ENCODE data around the gene KIAA1217. TPM values are rescaled to one million over a fixed set of nuclear protein-coding genes. Genes with fewer than 3 reads are reported as not detected.

Gene KIAA1217
- total RNA-seq, 1 experiment from 2014 or later = 1.5 TPM

DNA sequence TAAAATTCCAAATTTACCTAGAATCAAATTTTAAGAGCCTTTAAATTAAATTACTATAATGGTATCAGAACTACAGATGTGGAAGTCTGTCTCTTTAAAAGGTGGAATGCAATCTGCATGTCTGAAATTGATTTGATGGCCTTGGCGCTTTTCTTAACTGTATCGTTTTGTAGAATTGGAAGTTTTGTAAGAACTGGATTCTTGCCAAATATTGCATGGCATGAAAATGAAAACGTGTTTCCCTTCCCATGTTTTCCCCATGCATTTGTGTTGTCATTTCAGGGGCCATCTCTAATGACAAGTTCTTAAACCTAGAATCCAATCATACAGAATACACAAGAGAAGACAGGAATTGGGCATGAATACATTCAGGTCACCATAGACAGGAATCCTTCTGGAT is 162.5 kb downstream of the KIAA1217 start:
- DNase-seq (ENCODE audit: low read depth, low spot score) = no peak
- in situ Hi-C loops (cut with HindIII; ENCODE audit: low pct_unique_long_range_greater_than_20kb, low sequenced_read_pairs) = no loop called here

DNA sequence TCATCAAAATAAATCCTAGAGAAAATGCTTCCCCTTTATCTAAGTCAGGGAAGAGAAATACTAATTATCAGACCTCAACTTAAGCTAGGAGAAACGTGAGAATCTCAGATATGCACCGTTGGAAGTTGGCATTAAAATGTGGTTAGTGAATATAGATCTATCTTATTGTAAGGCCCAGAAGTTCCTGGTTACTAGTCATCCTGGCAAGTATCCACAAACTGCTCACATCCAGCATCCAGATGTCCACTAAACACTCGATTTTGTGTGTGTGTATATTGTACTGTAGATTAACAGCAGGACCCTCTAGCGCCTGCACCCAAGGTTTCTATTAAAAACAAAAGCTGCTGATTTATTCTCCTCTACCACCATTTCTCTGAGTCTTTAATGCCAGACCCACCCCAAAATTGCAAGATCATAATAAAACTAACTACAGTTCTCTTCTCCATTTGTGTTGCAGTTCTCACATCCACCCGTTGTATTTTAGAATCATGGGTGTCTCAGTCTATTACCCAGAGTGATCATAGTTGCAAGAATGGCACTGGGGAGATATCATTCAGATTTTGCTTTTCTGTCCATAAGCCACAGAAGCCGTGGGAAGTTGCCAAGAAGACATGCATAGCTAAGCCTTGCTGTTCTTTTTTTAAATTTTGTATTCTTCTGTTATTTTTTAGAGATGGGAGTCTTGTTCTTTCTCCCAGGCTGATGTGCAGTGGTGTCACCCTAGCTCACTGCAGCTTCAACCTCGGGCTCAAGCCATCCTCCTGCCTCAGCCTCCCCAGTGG is 165.4 kb downstream of the KIAA1217 start:
- in situ Hi-C loops (cut with HindIII; ENCODE audit: low pct_unique_long_range_greater_than_20kb, low sequenced_read_pairs) = no loop called here
- DNase-seq (ENCODE audit: low read depth, low spot score) = no peak

DNA sequence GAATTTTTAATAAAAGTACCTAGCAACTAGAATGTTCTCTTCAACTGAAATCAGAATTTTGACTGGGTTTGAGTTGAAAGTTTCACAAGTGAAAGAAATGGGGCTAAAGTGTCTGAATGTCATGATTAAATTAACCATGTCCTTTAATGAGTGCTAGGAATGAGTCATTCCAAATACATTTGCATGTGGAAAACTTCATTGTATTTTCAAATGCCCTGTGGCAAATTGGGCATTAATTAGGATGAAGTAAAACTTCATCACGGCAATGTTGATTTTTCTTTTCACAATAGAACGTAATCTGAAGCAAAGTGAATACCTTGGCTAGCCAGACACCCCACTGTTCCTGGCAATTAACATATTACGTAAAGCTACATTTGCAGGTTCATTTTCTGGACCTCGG is 166.6 kb downstream of the KIAA1217 start:
- DNase-seq (ENCODE audit: low read depth, low spot score) = no peak
- in situ Hi-C loops (cut with HindIII; ENCODE audit: low pct_unique_long_range_greater_than_20kb, low sequenced_read_pairs) = no loop called here

DNA sequence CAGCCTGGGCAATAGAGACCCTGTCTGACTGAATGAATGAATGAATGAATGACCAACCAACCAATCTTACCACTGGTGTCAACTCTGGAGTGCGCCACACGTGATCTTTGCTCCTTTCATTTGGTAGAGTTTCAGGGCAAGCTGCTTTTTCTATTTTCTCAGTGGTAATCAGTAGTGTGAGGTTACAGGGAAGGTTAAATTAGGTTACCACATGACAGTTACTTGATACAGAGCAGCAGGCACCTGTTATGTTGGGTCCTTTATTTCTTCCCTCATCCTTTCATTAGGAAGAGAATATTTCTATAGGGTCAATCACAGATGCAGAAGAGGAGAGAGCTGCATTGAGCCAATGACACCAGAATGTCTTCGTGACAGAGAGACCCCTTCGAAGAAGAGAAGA is 167.8 kb downstream of the KIAA1217 start:
- DNase-seq (ENCODE audit: low read depth, low spot score) = no peak
- in situ Hi-C loops (cut with HindIII; ENCODE audit: low pct_unique_long_range_greater_than_20kb, low sequenced_read_pairs) = no loop called here

DNA sequence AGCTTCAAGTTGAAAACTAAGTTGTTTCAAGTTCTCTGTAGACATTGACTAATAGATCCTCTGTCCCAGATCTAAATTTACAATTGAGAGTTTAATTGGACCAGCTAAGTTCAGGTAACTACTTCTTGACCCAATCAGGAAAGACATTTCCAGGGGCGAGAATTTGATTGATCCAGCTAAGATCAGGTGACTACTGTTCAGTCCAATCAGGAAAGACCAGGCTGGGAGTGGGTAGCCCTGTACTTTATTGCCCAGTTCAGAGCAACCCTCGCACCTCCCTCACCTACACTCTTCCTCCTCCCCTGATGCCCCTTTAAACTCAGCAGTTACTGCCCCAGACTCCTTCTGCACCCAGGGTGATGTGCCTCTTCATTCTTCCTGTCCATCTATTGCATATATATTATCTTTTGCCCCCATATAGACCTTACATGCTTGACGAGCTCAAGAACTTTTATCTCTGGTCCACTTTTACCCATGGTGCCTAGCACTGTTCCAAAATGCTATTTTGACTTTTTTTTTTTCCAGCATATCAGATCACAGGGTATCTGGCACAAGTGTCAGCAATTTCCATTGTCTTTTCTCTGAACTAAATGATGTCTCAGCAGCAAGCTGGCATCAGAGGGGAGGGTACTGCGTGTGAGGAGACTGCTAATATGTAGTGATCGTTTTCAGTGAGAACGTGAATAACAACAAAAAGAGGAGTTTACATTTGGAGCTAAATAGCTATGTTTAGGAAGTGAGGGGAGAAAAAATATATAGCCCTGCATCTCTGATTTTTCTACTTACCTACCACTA is 169.4 kb downstream of the KIAA1217 start:
- in situ Hi-C loops (cut with HindIII; ENCODE audit: low pct_unique_long_range_greater_than_20kb, low sequenced_read_pairs) = no loop called here
- DNase-seq (ENCODE audit: low read depth, low spot score) = no peak

DNA sequence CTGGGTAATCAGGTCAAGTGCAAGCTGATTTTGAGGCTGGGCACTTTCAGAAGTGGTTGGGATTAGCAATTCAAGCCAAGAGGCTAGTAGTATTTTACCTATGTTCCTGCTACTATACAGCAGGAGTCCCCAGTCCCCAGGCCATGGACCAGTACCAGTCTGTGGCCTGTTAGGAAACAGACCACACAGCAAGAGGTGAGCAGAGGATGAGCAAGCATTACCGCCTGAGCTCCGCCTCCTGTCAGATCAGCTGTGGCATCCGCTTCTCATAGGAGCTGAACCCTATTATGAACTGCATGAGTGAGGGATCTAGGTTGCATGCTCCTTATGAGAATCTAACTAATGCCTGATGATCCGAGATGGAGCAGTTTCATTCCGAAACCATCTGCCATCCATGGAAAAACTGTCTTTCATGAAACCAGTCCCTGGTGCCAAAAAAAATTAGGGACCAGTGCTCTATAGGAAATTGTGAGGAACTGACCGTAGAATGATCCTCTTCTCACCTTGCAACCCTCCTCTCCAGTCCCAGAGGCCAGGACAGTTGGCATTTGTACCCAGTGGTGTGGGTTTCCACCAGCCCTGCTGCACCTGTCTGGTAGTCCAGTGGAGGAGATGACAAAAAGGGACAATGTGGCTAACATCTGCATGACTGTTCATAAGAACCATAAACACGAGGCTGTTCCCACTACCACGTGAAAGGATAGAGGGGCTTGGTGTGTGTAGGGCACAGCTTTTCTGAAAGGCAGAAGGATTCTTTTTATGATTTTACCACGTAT is 172.5 kb downstream of the KIAA1217 start:
- in situ Hi-C loops (cut with HindIII; ENCODE audit: low pct_unique_long_range_greater_than_20kb, low sequenced_read_pairs) = no loop called here

DNA sequence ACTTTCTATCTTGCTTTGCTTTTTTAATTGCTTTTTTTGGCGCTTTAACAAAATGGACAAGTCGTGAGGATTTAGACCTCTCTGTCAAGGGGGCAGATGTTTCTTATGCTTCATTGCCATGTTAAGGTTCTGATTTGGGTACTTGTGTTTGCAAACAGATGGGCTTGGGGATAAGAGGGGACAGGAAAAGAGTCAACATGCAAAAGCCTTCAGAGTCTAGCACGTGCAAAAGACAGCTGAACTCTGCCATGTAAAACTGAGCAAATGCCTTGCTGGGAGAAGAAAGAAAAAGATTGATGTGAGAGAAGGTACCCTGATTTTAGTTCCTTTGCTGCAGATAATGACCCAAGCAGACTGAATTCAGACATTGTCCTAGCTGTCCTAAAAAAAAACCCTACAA is 173.1 kb downstream of the KIAA1217 start:
- in situ Hi-C loops (cut with HindIII; ENCODE audit: low pct_unique_long_range_greater_than_20kb, low sequenced_read_pairs) = no loop called here
- DNase-seq (ENCODE audit: low read depth, low spot score) = no peak

More for the DNA sequence above, 172.5 kb downstream of the KIAA1217 start:
- no peak for DNase-seq (ENCODE audit: low read depth, low spot score)

DNA sequence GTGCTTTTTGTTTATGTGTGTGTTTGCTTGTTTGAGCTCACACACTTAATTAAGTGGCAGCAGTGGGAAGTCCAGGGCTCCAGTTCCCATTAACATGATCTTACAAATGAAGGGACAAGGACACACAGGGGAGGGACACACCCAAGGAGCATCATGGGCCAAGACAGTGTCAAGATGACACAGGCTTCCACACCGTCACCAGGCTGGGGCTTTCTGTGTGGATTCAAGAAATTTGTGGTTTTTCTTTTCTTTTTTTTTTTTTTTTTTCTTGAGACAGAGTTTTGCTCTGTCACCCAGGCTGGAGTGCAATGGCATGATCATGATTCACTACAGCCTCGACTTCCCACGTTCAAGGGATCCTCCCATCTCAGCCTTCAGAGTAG is 173.6 kb downstream of the KIAA1217 start:
- in situ Hi-C loops (cut with HindIII; ENCODE audit: low pct_unique_long_range_greater_than_20kb, low sequenced_read_pairs) = no loop called here
- no peak for DNase-seq (ENCODE audit: low read depth, low spot score)

DNA sequence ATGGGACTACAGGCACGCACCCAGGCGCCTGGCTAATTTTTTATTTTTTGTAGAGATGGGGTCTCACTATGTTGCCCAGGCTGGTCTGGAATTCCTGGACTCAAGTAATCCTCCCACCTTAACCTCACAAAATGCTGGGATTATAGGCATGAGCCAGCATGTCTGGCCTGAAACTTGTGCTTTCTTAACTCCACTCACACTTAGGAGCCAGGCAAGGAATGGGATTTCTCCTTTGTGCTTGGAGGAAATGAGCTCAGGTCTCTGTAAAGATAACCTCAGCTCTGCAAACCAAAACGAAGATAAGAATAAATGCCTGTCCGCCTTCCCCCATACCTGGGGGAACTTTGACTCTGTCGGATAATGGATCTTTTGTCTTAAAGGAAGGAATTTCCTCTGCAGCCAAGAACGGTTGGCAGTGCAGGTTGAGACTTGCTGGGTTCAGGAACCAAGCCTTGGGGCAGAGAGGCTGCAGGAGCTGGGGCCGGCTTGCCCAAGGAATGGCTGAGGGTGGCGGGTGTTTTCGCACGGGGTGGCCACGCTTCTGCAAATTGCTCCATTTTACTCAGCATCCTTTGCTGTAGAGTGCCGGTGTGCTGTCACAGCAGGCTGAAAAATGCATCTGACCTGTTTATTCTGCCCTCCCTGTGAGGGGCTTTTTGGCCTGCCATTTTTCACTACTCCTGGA is 174.2 kb downstream of the KIAA1217 start:
- DNase-seq (ENCODE audit: low read depth, low spot score) = no peak
- in situ Hi-C loops (cut with HindIII; ENCODE audit: low pct_unique_long_range_greater_than_20kb, low sequenced_read_pairs) = no loop called here

DNA sequence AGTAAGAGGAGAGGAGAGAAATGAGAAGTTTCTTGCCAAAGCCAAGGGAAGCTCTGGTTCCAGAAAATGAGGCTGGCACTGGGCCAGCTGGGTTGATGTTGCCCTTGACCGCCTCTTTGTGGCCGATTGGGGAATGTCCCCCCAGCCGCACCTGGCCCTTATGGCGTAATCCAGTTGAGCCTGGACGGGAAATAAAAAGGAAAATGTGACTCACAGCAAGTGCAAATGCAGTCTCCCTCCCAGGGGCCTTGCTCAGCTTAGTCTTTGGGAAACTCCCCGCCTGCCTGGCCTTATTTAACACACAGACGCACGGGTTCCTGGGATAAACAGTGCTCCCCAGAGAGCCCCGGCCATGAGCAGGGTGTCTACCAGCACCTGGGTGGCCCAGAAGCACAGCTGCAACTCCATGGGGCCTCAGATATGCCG is 174.8 kb downstream of the KIAA1217 start:
- in situ Hi-C loops (cut with HindIII; ENCODE audit: low pct_unique_long_range_greater_than_20kb, low sequenced_read_pairs) = no loop called here
- peak; percentile 58 for DNase-seq (ENCODE audit: low read depth, low spot score)

DNA sequence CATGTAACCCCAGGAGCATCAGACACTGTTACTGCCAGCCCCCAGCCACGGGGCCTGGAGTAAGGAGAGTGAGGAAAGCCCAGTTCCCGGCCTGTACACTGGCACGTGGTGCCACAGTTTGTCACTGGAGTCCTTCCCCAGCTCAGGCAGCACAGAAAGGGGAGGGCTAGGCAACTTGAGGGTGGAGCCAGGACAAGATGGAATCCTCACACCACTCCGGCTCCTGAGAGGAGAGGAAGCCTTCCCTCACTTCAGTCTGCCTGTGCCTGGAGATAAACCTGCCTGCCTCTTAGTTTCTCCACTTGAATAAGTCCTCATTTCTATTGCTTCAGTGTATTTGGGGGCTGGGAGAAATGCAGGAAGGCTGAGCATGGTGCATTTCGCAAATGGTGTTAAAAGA is 176.0 kb downstream of the KIAA1217 start:
- in situ Hi-C loops (cut with HindIII; ENCODE audit: low pct_unique_long_range_greater_than_20kb, low sequenced_read_pairs) = no loop called here

DNA sequence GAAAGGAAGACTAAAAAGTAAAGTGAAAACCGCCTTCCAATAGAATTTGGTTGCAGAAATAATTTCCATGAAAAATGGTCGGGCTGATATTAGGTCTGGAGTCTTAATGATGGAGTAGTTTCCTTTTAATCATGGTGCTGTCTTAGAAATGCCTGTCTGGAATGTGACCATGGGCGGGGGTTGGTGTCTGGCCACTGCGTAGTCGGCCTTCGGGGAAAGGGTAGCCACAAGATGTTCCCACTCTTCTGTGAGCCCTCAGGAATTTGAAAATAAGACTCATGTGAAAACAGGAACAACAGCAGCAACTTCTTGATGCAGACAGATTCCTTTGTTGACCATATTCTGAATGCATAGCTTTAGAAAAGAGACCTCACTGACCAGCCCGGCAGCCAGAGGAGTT is 176.8 kb downstream of the KIAA1217 start:
- DNase-seq (ENCODE audit: low read depth, low spot score) = no peak
- in situ Hi-C loops (cut with HindIII; ENCODE audit: low pct_unique_long_range_greater_than_20kb, low sequenced_read_pairs) = no loop called here

More for the DNA sequence above, 176.0 kb downstream of the KIAA1217 start:
- no peak for DNase-seq (ENCODE audit: low read depth, low spot score)

DNA sequence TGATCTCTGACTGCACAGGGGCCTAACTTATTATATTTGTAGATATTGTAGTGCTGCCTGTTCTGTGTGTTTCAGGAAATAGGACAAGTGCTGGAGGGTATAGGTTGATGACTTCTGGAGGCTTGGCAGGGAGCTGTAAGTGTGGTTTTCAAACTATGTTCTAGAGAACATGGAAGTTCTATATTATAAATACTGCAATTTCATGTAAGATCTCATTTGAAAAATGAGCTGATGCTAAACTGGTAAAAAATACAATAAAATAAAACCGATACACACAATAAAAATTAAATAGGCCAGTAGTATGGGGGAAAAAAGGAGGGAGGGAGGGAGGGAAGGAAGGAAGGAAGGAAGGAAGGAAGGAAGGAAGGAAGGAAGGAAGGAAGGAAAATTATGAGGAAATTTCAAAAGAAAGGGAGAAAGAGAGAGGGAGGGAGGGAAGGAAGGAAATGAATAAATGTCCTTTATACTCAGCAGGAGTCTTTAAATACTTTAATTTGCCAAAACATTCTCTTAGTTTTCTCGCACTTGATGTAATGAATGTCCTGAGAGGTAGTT is 181.3 kb downstream of the KIAA1217 start:
- in situ Hi-C loops (cut with HindIII; ENCODE audit: low pct_unique_long_range_greater_than_20kb, low sequenced_read_pairs) = no loop called here
- no peak for DNase-seq (ENCODE audit: low read depth, low spot score)

DNA sequence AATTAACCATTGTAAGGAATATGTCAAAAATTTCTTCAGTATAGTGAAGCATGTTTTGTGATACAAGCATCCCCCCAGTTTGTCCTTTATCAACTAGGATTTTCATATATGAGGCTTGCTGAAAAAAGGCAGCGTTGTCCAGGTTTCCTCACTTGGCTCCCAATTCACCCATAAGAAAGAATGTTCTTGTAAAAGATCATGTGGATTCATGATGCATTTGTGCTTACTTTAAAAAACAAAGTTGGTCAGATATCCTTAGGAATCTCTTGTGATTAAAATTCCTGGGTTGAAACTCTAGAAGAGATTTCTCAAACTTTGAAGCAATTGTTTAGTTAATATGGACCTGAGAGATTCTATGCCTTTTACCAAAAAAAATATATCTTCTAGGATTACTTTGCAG is 181.8 kb downstream of the KIAA1217 start:
- in situ Hi-C loops (cut with HindIII; ENCODE audit: low pct_unique_long_range_greater_than_20kb, low sequenced_read_pairs) = no loop called here
- no peak for DNase-seq (ENCODE audit: low read depth, low spot score)

DNA sequence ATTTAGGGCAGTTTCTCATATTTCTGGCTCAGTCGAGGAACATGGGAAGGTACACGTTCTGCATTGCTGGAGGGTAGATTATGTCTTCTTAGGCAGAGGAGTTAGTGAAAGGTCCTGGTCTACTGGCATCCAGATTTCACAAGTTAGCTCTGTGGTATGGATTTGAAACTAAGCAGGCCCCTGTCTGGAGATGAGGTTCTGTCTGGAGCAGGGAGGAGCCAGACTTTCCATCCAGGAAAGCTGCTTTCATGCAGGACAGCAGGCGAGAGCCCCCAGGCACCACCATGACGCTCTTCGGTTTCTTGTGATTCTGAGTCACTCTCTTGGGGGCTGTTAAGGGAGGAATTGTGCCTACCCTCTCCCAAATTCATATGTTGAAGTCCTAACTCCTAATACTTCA is 184.3 kb downstream of the KIAA1217 start:
- in situ Hi-C loops (cut with HindIII; ENCODE audit: low pct_unique_long_range_greater_than_20kb, low sequenced_read_pairs) = no loop called here
- DNase-seq (ENCODE audit: low read depth, low spot score) = peak; percentile 87

DNA sequence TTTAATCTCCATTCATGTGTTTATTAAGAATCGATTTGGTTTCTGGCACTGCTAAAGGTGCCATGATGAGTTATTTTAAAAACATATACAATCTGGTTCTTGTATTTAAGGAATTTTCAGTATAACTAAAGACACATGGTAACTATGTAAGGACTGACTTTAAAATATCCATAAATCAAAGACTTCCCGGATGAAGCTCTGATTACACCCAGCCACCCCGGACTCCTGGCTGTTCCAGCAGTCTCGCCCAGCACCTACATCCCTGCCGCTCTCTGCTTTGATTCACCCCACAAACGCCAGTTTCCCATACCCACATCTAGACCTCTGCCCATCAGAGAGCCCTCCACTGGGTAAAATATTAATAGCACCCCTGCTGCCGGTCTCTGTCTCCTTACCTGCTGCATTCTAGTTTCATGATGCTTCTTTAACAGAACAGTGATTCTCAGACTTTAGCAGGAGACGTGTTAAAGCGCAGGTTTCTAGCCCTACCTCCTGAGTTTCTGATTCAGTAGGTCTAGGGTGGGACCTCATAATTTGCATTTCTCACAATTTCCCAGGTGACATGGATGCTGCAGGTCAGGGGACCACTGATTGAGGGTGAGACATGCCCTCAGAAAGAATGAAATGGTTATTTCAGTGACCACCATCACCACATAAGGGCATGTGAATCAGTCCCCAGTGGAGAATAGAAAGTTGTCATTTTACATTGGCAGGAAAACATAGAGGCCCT is 185.7 kb downstream of the KIAA1217 start:
- DNase-seq (ENCODE audit: low read depth, low spot score) = no peak
- in situ Hi-C loops (cut with HindIII; ENCODE audit: low pct_unique_long_range_greater_than_20kb, low sequenced_read_pairs) = no loop called here

DNA sequence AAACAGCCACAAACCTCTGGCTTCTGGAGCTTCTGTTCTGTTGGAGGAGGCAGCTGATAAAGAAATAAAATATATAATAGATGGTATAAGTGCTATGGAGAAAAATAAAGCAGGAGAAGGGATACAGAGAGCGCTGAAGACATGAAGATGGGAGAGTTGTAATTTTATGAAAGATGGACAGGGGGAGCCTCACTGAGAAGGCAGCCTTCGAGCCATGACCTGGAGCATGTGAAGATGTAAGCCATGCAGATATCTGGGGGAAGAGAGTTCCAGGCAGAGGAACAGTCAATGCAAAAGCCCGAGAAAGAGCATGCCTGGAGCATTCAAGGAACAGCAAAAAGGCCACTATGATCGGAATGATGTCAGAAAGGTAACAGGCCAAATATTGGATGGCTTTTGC is 187.5 kb downstream of the KIAA1217 start:
- DNase-seq (ENCODE audit: low read depth, low spot score) = peak; percentile 38

More for the DNA sequence above, 187.5 kb downstream of the KIAA1217 start:
- in situ Hi-C loops (cut with HindIII; ENCODE audit: low pct_unique_long_range_greater_than_20kb, low sequenced_read_pairs) = no loop called here
